Skin of body (tissue), 2 donors: ENCODE measurements around the gene ERLEC1. TPM values are rescaled to one million over a fixed set of nuclear protein-coding genes. Genes with fewer than 3 reads are reported as not detected.
"Not testable (repeated sequence)": the region's sequence is repeated elsewhere in the genome, so short reads cannot be mapped to it uniquely, and the experiment has no call there.

Experiments
- DNase-seq: peaks from one replicate; lab custom pipeline; 2025; lab: John Stamatoyannopoulos, UW
- total RNA-seq: library from RNA; depleted of rRNA; stranded (reverse); fragments of >200 nt; gene quantifications from one replicate; pipeline ENCODE4 v1.2.3, GENCODE V29; 2014

Gene ERLEC1
- total RNA-seq, 1 donor from 2014 or later, result 50.9 TPM

DNA sequence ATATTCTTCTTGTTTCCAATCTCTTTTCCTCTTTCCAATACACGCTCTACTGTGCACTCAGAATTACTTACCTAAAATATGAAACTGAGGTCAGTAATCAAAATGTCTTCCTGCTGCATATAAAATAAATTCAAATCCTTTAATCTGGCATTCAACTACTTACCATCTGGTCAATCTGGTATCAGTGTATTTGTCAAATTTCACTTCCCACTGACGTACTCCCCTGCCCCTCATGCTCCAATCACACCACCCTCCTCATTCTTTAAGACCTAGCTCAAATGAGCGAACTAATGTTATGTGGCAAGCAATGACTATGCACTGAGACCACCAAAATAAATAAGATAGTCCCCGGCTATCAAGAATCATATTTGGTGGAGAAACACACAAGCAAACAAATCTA, 6.8 kb upstream of the ERLEC1 start:
- DNase-seq, result no peak

GRCh38 chr2:53782676-53783075, 4.2 kb upstream of the ERLEC1 start:
- no peak for DNase-seq

- DNase-seq, result no peak
Measured at GRCh38 chr2:53784436-53784835, 2.4 kb upstream of the ERLEC1 start.

DNA sequence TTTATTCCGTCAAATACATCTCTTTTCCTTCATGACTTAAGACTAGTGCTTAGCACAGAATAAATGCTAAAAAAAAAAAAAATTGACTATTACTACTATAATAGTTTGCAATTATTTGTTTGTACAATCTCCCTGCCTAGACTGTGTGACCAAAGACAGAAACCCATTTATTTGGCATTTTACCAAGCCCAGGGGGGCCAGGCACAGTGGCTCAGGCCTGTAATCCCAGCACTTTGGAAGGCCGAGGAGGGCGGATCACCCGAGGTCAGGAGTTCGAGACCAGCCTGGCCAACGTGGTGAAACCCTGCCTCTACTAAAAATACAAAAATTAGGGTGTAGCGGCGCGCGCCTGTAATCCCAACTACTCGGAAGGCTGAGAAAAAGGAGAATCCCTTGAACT, 1.5 kb upstream of the ERLEC1 start:
- no peak for DNase-seq

DNA sequence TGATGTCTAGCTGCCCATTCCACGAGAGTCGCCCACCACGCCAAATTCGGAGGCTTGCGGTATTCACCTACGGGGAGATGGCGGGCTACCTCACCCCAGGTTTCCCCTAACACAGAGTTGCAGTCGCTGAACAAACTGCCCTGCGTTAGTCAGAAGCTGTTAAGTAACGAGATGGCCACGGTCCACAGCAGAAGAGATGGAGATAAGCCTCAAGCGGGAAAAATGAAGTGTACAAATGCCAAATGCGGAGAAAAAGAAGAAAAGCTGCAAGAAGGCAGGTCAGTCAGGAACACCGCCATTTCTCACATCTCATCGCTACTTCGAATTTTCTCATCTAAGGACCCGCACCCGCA, 516 bp upstream of the ERLEC1 start:
- no peak for DNase-seq

GRCh38 chr2:53787614-53788289, 908 bp downstream of the ERLEC1 start:
- DNase-seq, result no peak

DNA sequence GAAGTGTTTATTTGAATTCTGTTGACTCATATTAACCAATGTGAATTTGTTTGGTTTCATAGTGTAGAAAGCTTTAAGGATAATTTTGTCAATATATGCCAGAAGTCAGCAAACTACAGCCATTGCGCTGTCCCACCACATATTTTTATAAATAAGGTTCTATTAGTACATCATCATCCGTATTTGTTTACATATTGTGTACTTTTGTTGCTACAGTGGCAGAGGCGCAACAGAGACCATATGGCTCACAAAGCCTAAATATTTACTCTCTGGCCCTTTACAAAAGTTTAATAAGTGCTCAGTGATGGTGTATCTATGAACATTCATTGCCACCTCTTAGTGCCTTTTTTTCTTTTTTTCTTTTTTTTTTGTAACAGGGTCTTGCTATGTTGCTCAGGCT, 6.4 kb downstream of the ERLEC1 start:
- no peak for DNase-seq

- DNase-seq, result no peak
Measured at GRCh38 chr2:53793821-53794220, 7.0 kb downstream of the ERLEC1 start.

DNA sequence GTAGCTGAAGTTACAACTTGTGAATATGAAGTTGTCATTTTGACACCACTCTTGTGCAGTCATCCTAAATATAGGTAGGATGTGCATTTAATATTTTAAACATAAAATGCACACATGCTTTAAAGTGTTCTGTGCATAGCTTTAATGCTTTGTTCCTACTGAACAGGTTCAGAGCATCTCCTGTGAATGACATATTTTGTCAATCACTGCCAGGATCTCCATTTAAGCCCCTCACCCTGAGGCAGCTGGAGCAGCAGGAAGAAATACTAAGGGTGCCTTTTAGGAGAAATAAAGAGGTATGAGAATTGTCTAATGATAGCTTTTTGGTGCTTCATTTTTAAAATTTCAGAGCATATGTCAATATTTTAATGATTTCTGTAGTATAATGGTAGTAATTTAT, 14.7 kb downstream of the ERLEC1 start:
- DNase-seq, result no peak

GRCh38 chr2:53802617-53803151, 15.8 kb downstream of the ERLEC1 start:
- no peak for DNase-seq

GRCh38 chr2:53811601-53812000, 24.8 kb downstream of the ERLEC1 start:
- DNase-seq, result no peak

DNA sequence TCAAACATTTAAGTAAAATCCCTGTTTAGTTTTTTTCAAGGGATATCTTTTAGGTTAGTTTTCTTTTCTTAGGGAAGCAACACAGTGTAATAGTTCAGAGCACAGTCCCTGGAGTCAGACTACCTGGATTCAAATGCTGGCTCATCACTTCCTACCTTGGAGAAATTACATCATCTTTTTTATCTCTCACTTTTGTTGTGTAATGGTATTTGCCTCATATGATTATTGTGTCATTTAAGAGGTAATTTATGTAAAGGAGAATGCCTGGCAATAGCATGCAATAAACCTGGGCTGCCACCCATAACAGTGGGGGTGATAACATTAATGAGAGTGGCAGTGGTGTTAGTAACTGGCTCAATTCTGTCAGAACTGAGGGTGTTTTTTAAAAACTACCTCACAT, 26.3 kb downstream of the ERLEC1 start:
- no peak for DNase-seq

DNA sequence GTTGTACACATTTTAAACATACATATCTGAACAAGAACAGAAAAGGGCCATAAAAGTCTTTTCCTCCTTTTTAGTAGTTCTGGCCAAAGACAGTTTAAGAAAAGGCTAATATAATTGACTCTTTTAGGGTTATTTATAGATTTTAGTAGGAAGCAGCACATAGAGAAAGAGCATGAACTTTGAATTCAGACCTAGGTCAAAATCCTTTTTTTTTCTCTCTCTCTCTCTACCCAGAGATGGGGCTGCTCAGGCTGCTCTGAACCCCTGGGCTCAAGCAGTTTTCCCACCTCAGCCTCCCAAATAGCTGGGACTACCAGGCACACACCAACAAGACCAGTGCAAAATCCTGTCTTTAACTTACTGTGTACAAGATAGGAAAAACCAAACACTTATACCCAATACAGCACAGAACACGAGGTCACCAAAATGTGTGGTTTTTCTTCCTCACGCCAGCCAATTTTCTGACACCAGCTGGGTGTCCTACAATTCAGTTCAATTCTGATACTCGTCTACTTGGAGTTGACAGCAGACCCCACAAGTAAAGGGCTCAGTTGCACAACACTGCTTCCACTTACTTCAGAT, 32.1 kb downstream of the ERLEC1 start:
- DNase-seq, result no peak

DNA sequence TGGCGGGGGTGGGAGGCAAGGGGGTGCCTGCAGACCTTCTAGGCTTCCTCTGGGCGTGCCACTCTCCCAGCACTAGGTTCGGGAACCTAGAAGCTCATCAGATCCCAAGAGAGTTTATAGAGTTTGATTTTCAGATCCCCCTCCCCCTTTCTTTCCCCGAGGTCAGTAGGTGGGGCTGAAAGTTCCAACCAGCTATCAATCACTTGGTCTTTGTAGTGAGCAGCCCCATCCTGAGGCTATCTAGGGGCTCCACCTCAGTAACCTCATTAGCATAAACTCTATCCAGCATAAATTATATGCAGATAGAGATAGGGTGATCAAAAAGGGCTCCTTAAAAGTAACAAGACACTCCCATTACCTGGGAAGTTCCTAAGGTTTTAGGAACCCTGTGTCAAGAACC, 32.8 kb downstream of the ERLEC1 start:
- no peak for DNase-seq

- DNase-seq, result no peak
Measured at GRCh38 chr2:53820048-53820447, 33.2 kb downstream of the ERLEC1 start.

DNA sequence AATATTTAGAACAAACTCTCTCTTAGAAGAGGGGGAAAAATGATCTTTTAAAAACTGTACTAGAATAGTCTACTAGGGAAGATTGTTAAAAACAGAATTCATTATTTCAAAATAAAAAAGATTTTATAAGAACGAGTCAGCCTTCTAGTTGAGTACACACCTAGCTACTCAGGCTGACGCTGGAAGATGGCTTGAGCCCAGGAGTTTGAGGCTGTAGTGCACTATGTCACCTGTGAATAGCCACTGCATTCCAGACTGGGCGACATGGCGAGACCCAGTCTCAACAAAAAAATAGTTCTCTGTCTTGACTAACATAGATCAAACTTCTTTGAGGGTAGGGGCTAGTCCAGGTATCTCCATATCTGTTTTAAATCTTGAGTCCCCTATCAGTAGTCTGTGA, 33.9 kb downstream of the ERLEC1 start:
- no peak for DNase-seq

DNA sequence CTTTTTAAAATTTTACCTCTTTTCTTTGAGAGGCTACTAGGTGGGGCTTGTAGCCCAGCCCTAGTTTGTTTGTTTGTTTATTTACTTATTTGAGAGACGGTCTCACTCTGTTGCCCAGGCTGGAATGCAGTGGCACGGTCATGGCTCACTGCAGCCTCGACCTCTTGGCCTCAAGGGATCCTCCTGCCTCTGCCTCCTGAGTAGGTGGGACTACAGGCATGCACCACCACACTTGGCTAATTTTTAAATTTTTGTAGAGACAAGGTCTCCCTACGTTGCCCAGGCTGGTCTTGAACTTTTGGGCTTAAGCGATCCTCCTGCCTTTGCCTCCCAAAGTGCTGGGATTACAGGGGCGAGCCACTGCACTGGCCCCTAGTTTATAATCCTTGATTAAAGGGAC, 35.0 kb downstream of the ERLEC1 start:
- DNase-seq, result no peak

DNA sequence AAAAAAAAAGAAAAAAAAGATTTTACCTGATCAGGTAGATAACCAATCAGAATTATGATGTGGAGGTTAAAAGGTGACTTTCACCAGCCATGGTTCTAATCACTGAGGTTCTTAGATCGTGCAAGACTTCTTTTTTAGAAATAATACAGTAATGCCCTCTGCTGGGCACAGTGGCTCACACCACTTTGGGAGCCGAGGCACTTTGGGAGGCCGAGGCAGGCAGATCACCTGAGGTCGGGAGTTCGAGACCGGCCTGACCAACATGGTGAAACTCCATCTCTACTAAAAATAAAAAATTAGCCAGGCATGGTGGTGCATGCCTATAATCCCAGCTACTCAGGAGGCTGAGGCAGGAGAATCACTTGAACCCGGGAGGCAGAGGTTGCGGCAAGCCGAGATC, 36.8 kb downstream of the ERLEC1 start:
- DNase-seq, result not testable (repeated sequence)

- DNase-seq, result no peak
Measured at GRCh38 chr2:53826030-53826410, 39.2 kb downstream of the ERLEC1 start.

GRCh38 chr2:53826587-53827397, 39.9 kb downstream of the ERLEC1 start:
- DNase-seq, result no peak

- no peak for DNase-seq
Measured at GRCh38 chr2:53827398-53828175, 40.7 kb downstream of the ERLEC1 start.

GRCh38 chr2:53828331-53828730, 41.5 kb downstream of the ERLEC1 start:
- no peak for DNase-seq
